B cell (primary cell): ENCODE data around the gene MYO6. TPM values are rescaled to one million over a fixed set of nuclear protein-coding genes. Genes with fewer than 3 reads are reported as not detected.

Experiments
- ATAC-seq: fragments of 200-7000 bp; cut with Tn5 transposase; one replicate; pipeline ENCODE4 v1.10.0; 2021; ENCODE audit warnings: low read depth, mild to moderate bottlenecking, moderate number of reproducible peaks, moderate library complexity
- CTCF ChIA-PET: fragments of 350-600 bp; sonication (Branson Sonifier 250); formaldehyde crosslinking; loops from one replicate; lab custom pipeline; 2021; ENCODE audit warnings: antibody characterized with exemption, inconsistent platforms; lab: Charles Lee
- POLR2A ChIA-PET: fragments of 350-600 bp; sonication (Branson Sonifier 250); formaldehyde crosslinking; loops from one replicate; lab custom pipeline; 2021; ENCODE audit warnings: antibody characterized with exemption; lab: Charles Lee
- DNase-seq: peaks from one replicate; pipeline ENCODE4 v3.0.0; 2013
- H2AFZ ChIP-seq: 2 replicates; pipeline ENCODE4 v1.6.1; 2012; ENCODE audit warnings: mild to moderate bottlenecking, low read depth, low read length; ENCODE audit not compliant: insufficient read depth, poor library complexity, severe bottlenecking
- H3K27ac ChIP-seq, 2 donors: 1 replicate in 1 of 2; 2 replicates in 1 of 2; pipeline ENCODE4 v1.5.1; 2012 to 2013; ENCODE audit warnings: low read length in 2 of 2, mild to moderate bottlenecking in 2 of 2, moderate library complexity in 1 of 2
- H3K27me3 ChIP-seq, 4 experiments: fragments of 200-600 bp in 1 of 4; sonication (generic) in 1 of 4; replicated peaks in 1 of 4; 1 replicate in 2 of 4; 2 replicates in 2 of 4; pipeline versions ENCODE4 v1.6.1 to v1.7.0; 2013 to 2016; ENCODE audit warnings: low read length in 3 of 4, mild to moderate bottlenecking in 2 of 4, mixed read lengths in 1 of 4, moderate library complexity in 1 of 4; ENCODE audit not compliant: insufficient read depth in 4 of 4, control insufficient read depth in 3 of 4; ENCODE audit errors: control extremely low read depth in 1 of 4
- H3K36me3 ChIP-seq, 2 experiments: replicated peaks in 1 of 2; 1 replicate in 1 of 2; 2 replicates in 1 of 2; pipeline versions ENCODE4 v1.6.1 to v1.7.1; 2013; ENCODE audit warnings: low read length in 1 of 2; ENCODE audit not compliant: insufficient read depth in 2 of 2, control insufficient read depth in 1 of 2; ENCODE audit errors: control extremely low read depth in 1 of 2, extremely low read depth in 1 of 2
- H3K4me1 ChIP-seq, 2 donors: fragments of 200-600 bp in 1 of 2; sonication (generic) in 1 of 2; 1 replicate in 1 of 2; 2 replicates in 1 of 2; pipeline versions ENCODE4 v1.5.1 to v1.6.1; 2013 to 2017; ENCODE audit warnings: low read length in 2 of 2; ENCODE audit not compliant: control insufficient read depth in 2 of 2, insufficient read depth in 2 of 2
- H3K4me2 ChIP-seq: replicated peaks from 2 replicates; pipeline ENCODE3; 2012; ENCODE audit warnings: mild to moderate bottlenecking, low read depth, low read length; ENCODE audit not compliant: poor library complexity, severe bottlenecking
- H3K4me3 ChIP-seq, 5 experiments: fragments of 200-600 bp in 1 of 5; sonication (generic) in 1 of 5; 1 replicate in 3 of 5; 2 replicates in 2 of 5; pipeline versions ENCODE4 v1.5.1 to v1.7.0; 2011 to 2016; ENCODE audit warnings: low read length in 4 of 5, mild to moderate bottlenecking in 4 of 5, low read depth in 2 of 5, control low read depth in 1 of 5, moderate library complexity in 1 of 5; ENCODE audit not compliant: insufficient read depth in 1 of 5; ENCODE audit errors: control extremely low read depth in 1 of 5, extremely low read depth in 1 of 5
- H3K79me2 ChIP-seq: fragments of 200-600 bp; sonication (generic); one replicate; pipeline ENCODE4 v1.6.0; 2016; ENCODE audit warnings: low read length; ENCODE audit not compliant: control insufficient read depth, insufficient read depth
- H3K9ac ChIP-seq: fragments of 200-600 bp; sonication (generic); 2 replicates; pipeline ENCODE4 v1.6.1; 2017; ENCODE audit warnings: mild to moderate bottlenecking, low read length, moderate library complexity
- H3K9me3 ChIP-seq, 3 donors: one replicate each; pipeline versions ENCODE4 v1.6.1 to v1.7.1; 2013; ENCODE audit warnings: low read length in 2 of 3; ENCODE audit not compliant: control insufficient read depth in 2 of 3, insufficient read depth in 1 of 3; ENCODE audit errors: control extremely low read depth in 1 of 3
- H4K20me1 ChIP-seq: 2 replicates; pipeline ENCODE4 v1.6.0; 2012; ENCODE audit warnings: mild to moderate bottlenecking, low read length; ENCODE audit not compliant: insufficient read depth, control insufficient read depth, poor library complexity, severe bottlenecking
- H3K27ac Mint-ChIP-seq: one replicate; pipeline ENCODE4 v1.8.0; 2021; ENCODE audit warnings: mixed read lengths
- H3K27me3 Mint-ChIP-seq: one replicate; pipeline ENCODE4 v1.8.0; 2021; ENCODE audit warnings: mixed read lengths
- H3K4me1 Mint-ChIP-seq: one replicate; pipeline ENCODE4 v1.8.0; 2021; ENCODE audit warnings: mixed read lengths
- H3K4me3 Mint-ChIP-seq: one replicate; pipeline ENCODE4 v1.8.0; 2021; ENCODE audit warnings: mixed read lengths
- H3K9me3 Mint-ChIP-seq: one replicate; pipeline ENCODE4 v1.8.0; 2022; ENCODE audit warnings: mixed read lengths; ENCODE audit not compliant: insufficient read depth
- CTCF ChIP-seq: fragments of 200-600 bp; IDR thresholded peaks from one replicate; pipeline ENCODE4 v1.8.0; 2022; ENCODE audit warnings: antibody characterized with exemption, mild to moderate bottlenecking
- EZH2 ChIP-seq: IDR thresholded peaks from 2 replicates; pipeline ENCODE4 v1.6.1; 2012; ENCODE audit warnings: borderline replicate concordance, low read depth, mild to moderate bottlenecking, moderate library complexity, low read length; ENCODE audit not compliant: insufficient read depth, poor library complexity, severe bottlenecking
- WGBS: methylation state at CpG from one replicate; pipeline ENCODE4 v1.1.5; 2013; ENCODE audit warnings: missing lambda C conversion rate; ENCODE audit not compliant: insufficient coverage; 5-methylcytosine and 5-hydroxymethylcytosine counted together
- intact Hi-C: fragments of 100-400 bp; cut with micrococcal nuclease; formaldehyde crosslinking; loops from one replicate; pipeline ENCODE4 v1.10.0; 2022
- polyA plus RNA-seq: library from polyadenylated mRNA; depleted of rRNA; stranded (reverse); fragments of >200 nt; gene quantifications from 2 replicates; pipeline ENCODE4 v1.2.3, GENCODE V29; 2012
- total RNA-seq, 2 donors: library from RNA; stranded (reverse); fragments of 120-200 nt in 1 of 2; gene quantifications; 1 replicate in 1 of 2; 2 replicates in 1 of 2; pipeline versions ENCODE4 v1.2.3 to v1.2.4, GENCODE V29; 2013 to 2022

MYO6 gene
- total and polyA plus RNA-seq, 2 donors (not counting 1 experiment from before 2014, with no cell fraction given): 0.09 to 0.59 TPM

- no peak for ATAC-seq
- WGBS: 87% methylated on average over 3 of the region's 4 CpGs
These were observed 29.7 kb downstream of the MYO6 start for GRCh38 chr6:75778757-75779156.

GRCh38 chr6:75786152-75786551 lies 37.1 kb downstream of the MYO6 start:
- no peaks in the 10 kb centered on the region for H3K4me1 Mint-ChIP-seq
- intact Hi-C loops: no loop called here
- Histone ChIP-seq H3K79me2 (no peaks in the 10 kb centered on the region), H3K36me3 (no peaks in the 10 kb centered on the region), H4K20me1 (no peaks in the 10 kb centered on the region), H3K27ac (no peak overlapping the region), H3K4me3 (no peak overlapping the region), H3K4me2 (no peak overlapping the region), H3K9me3 (no peaks in the 10 kb centered on the region), H3K9ac (no peak overlapping the region), H2AFZ (no peak overlapping the region), H3K4me1 (no peaks in the 10 kb centered on the region), H3K27me3 (no peaks in the 10 kb centered on the region)
- H3K9me3 Mint-ChIP-seq: no peaks in the 10 kb centered on the region
- 60% methylated on average over 1 of the region's 2 CpGs for WGBS
- peaks cover 21% of the 10 kb centered on the region for H3K27me3 Mint-ChIP-seq
- DNase-seq (no peak), ATAC-seq (no peak)
- H3K4me3 Mint-ChIP-seq: no peak overlapping the region
- ChIA-PET POLR2A (no interaction called here), CTCF (no interaction called here)
- no peak overlapping the region for H3K27ac Mint-ChIP-seq
- TF ChIP-seq EZH2 (no peak), CTCF (no peak)

More at GRCh38 chr6:75778757-75779156, 29.7 kb downstream of the MYO6 start:
- intact Hi-C loops: no loop called here
- ChIA-PET POLR2A (no interaction called here), CTCF (interaction anchor here (0.6 kb wide), 1 partner anchor 11 kb away, joined by 3 read pairs; no protein-coding TSS in a partner anchor)
- peaks cover 13% of the 10 kb centered on the region for H3K27me3 Mint-ChIP-seq
- no peaks in the 10 kb centered on the region for H3K79me2 ChIP-seq
- H3K27ac Mint-ChIP-seq: no peak overlapping the region
- H3K9me3 ChIP-seq: no peaks in the 10 kb centered on the region
- H3K36me3 ChIP-seq: no peaks in the 10 kb centered on the region
- H4K20me1 ChIP-seq: no peaks in the 10 kb centered on the region
- H2AFZ ChIP-seq: no peak overlapping the region
- H3K9ac ChIP-seq: no peak overlapping the region
- H3K4me2 ChIP-seq: no peak overlapping the region
- no peaks in the 10 kb centered on the region for H3K4me1 Mint-ChIP-seq
- no peak overlapping the region for H3K4me3 Mint-ChIP-seq
- H3K4me1 ChIP-seq: no peaks in the 10 kb centered on the region
- no peak overlapping the region for H3K27ac ChIP-seq
- no peak overlapping the region for H3K4me3 ChIP-seq
- H3K27me3 ChIP-seq: no peaks in the 10 kb centered on the region
- no peaks in the 10 kb centered on the region for H3K9me3 Mint-ChIP-seq
- DNase-seq: no peak
- TF ChIP-seq CTCF (no peak), EZH2 (no peak)
